Measurements from ENCODE around the gene PPP1R14D.

DNA sequence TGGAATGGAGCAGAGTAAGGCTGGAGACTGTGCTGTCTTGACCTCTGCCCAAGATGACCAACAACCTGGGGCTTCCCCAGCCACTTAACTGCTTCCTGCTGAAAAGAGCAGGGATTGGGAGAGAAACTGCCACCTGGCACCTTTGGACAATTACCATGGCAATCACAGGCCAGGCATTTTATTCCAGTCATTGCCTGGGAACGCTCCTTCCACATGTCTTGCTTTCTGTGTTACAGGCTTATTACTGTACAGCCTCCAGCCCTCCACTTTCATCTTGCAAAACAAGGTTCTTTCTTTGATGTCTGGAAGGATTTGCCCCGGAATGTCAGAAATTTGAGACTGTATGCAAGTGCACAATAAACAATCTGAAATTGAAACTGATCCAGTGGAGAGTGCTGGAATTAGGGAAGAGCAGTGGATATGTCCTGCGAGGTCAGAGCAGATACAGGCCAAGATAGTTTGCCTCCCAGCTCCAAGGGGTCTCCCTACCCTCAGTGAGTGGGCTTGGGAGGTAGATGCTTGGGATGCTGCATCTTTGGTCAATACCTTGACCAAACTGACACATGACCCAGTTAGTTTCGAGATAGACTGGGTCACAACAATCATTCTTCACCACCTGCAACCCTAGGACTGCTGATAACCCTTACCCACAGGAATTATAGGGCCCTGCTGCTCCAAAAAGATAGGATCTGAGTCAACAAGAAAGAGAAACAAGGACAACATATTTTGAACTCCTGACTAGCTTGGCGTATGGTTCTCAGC lies 2.7 kb downstream of the PPP1R14D start:
- no peak for TF ChIP-seq POLR2AphosphoS5 (IDR thresholded peaks at IDR 0.05; ENCODE audit: borderline replicate concordance, low read depth, low read length)
- no peak for TF ChIP-seq EZH2 (IDR thresholded peaks at IDR 0.05)

Measured in SK-N-MC (cell line).